ENCODE measurements around the gene C20orf144.

DNA sequence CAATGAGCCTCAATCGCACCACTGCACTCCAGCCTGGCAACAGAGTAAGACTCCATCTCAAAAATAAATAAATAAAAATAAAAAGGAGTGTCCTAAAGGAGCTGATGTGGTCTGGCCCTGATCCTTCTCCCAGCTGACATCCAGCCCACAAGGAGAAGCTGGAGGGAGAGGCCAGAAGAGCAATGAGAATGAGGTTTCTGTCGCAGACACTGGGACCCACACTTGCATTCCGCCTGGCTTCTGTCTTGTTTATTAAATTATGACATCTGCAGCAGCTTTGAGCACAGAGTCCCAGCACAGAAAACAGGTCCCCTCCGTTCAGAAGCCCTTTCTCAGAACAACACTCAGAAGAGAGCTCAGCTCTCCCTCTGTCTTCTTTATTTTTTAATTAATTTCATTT, 34.3 kb downstream of the C20orf144 start:
- TF ChIP-seq, protein P1, sequence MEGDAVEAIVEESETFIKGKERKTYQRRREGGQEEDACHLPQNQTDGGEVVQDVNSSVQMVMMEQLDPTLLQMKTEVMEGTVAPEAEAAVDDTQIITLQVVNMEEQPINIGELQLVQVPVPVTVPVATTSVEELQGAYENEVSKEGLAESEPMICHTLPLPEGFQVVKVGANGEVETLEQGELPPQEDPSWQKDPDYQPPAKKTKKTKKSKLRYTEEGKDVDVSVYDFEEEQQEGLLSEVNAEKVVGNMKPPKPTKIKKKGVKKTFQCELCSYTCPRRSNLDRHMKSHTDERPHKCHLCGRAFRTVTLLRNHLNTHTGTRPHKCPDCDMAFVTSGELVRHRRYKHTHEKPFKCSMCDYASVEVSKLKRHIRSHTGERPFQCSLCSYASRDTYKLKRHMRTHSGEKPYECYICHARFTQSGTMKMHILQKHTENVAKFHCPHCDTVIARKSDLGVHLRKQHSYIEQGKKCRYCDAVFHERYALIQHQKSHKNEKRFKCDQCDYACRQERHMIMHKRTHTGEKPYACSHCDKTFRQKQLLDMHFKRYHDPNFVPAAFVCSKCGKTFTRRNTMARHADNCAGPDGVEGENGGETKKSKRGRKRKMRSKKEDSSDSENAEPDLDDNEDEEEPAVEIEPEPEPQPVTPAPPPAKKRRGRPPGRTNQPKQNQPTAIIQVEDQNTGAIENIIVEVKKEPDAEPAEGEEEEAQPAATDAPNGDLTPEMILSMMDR (IDR thresholded peaks at IDR 0.05): no peak
- no peak for TF ChIP-seq POLR2A (IDR thresholded peaks at IDR 0.05)
- no peak for TF ChIP-seq EP300 (IDR thresholded peaks at IDR 0.05; ENCODE audit: low read depth)
- TF ChIP-seq POLR2AphosphoS5 (IDR thresholded peaks at IDR 0.05): no peak

All from transverse colon (tissue), 4 donors.